ENCODE results near the gene POLN. TPM values are rescaled to one million over a fixed set of nuclear protein-coding genes. Genes with fewer than 3 reads are reported as not detected.
A peak's percentile ranks its signal among the peaks of the same experiment; 100 is the strongest.

POLN gene
- total and polyA plus RNA-seq, 2 experiments from 2014 or later: 1.8 to 4.0 TPM

DNA sequence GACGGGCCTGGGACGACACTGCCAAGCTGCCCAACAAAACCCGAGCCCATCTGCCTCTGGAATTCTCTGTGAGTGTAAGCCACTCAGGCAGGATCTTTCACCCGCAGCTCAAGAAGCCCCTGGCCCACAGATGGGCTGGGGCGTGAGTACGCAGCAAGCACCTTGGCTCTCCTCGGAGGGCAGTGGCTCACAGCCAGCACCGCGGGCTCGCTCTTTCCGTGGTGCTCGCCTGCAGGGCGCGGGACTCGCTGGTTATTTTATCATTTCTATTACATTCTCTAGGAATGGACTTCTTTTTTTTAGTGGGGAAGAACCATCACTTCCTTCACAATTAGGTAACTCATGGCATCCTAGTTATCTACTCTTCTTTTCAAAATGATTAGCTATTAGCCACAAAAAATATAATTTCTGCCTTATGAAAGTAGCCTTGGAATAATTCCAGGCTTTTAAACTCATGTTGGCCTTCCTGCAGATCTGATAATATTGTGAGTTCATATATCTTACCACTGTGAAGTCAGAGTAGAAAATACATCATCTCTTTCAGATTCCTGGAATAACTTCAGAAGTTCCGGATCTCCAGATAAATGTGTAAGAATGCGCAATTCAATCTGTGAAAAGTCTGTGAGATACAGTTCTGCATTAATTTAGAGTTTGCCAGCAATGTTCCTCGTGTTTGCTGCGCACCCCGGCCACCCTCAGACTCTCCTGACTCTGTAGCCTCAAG, 114.2 kb downstream of the POLN start (continued):
- TF ChIP-seq, protein P1, sequence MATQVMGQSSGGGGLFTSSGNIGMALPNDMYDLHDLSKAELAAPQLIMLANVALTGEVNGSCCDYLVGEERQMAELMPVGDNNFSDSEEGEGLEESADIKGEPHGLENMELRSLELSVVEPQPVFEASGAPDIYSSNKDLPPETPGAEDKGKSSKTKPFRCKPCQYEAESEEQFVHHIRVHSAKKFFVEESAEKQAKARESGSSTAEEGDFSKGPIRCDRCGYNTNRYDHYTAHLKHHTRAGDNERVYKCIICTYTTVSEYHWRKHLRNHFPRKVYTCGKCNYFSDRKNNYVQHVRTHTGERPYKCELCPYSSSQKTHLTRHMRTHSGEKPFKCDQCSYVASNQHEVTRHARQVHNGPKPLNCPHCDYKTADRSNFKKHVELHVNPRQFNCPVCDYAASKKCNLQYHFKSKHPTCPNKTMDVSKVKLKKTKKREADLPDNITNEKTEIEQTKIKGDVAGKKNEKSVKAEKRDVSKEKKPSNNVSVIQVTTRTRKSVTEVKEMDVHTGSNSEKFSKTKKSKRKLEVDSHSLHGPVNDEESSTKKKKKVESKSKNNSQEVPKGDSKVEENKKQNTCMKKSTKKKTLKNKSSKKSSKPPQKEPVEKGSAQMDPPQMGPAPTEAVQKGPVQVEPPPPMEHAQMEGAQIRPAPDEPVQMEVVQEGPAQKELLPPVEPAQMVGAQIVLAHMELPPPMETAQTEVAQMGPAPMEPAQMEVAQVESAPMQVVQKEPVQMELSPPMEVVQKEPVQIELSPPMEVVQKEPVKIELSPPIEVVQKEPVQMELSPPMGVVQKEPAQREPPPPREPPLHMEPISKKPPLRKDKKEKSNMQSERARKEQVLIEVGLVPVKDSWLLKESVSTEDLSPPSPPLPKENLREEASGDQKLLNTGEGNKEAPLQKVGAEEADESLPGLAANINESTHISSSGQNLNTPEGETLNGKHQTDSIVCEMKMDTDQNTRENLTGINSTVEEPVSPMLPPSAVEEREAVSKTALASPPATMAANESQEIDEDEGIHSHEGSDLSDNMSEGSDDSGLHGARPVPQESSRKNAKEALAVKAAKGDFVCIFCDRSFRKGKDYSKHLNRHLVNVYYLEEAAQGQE (IDR thresholded peaks at IDR 0.05; ENCODE audit: unreplicated experiment): no peak
- no peak for TF ChIP-seq EZH2 (IDR thresholded peaks at IDR 0.05; ENCODE audit: low read depth, unreplicated experiment)

DNA sequence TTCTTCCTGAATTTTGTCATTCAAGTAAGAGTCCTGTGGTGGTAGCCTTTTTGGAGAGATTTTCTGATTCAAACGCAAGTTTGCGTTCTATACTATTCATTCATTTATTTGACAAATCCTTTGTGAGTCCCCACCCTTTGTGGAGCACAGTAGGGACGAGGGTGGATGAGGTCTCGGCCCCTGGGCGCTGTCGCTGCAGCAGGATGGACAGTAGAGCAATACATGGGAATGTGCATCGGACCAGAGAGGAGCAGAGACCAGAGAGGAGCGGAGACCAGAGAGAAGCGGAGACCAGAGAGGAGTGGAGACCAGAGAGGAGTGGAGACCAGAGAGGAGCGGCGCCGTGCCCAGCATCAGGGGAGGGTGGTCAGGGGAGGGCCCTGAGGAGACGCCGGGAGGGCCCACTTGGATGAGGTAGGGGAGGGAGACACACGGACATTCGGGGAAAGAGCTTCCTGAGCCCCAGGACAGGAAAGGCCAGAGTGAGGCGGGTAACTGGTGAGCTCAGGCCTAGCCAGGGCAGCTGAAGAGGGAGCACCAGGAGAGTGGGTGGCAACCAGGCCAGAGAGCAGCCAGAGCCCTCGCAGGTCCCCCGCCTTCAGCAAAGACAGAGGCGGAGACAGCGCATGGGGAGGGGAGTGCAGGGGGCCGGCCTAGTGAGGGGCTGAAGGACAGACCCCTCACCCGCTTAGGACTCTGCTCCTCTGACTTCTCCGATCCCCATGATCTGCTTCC, 115.4 kb downstream of the POLN start:
- H3K27ac Mint-ChIP-seq: no peak overlapping the region
- no peaks in the 10 kb centered on the region for H3K36me3 Mint-ChIP-seq (ENCODE audit: low read depth)
- Histone ChIP-seq H3K27me3 (ENCODE audit: insufficient read depth) (no peaks in the 10 kb centered on the region), H3K4me3 (no peak overlapping the region), H3K79me2 (replicated peaks; ENCODE audit: insufficient read depth) (no peaks in the 10 kb centered on the region), H3K4me1 (ENCODE audit: insufficient read depth) (no peaks in the 10 kb centered on the region), H3K36me3 (ENCODE audit: insufficient read depth) (no peaks in the 10 kb centered on the region), H4K20me1 (replicated peaks; ENCODE audit: insufficient read depth) (no peaks in the 10 kb centered on the region), H3K9me2 (ENCODE audit: insufficient read depth) (no peaks in the 10 kb centered on the region), H3K4me2 (no peak overlapping the region), H2AFZ (no peak overlapping the region), H3K27ac (ENCODE audit: low read depth) (no peak overlapping the region), H3F3A (replicated peaks; ENCODE audit: low read depth) (no peaks in the 10 kb centered on the region)
- TF ChIP-seq, protein P2, sequence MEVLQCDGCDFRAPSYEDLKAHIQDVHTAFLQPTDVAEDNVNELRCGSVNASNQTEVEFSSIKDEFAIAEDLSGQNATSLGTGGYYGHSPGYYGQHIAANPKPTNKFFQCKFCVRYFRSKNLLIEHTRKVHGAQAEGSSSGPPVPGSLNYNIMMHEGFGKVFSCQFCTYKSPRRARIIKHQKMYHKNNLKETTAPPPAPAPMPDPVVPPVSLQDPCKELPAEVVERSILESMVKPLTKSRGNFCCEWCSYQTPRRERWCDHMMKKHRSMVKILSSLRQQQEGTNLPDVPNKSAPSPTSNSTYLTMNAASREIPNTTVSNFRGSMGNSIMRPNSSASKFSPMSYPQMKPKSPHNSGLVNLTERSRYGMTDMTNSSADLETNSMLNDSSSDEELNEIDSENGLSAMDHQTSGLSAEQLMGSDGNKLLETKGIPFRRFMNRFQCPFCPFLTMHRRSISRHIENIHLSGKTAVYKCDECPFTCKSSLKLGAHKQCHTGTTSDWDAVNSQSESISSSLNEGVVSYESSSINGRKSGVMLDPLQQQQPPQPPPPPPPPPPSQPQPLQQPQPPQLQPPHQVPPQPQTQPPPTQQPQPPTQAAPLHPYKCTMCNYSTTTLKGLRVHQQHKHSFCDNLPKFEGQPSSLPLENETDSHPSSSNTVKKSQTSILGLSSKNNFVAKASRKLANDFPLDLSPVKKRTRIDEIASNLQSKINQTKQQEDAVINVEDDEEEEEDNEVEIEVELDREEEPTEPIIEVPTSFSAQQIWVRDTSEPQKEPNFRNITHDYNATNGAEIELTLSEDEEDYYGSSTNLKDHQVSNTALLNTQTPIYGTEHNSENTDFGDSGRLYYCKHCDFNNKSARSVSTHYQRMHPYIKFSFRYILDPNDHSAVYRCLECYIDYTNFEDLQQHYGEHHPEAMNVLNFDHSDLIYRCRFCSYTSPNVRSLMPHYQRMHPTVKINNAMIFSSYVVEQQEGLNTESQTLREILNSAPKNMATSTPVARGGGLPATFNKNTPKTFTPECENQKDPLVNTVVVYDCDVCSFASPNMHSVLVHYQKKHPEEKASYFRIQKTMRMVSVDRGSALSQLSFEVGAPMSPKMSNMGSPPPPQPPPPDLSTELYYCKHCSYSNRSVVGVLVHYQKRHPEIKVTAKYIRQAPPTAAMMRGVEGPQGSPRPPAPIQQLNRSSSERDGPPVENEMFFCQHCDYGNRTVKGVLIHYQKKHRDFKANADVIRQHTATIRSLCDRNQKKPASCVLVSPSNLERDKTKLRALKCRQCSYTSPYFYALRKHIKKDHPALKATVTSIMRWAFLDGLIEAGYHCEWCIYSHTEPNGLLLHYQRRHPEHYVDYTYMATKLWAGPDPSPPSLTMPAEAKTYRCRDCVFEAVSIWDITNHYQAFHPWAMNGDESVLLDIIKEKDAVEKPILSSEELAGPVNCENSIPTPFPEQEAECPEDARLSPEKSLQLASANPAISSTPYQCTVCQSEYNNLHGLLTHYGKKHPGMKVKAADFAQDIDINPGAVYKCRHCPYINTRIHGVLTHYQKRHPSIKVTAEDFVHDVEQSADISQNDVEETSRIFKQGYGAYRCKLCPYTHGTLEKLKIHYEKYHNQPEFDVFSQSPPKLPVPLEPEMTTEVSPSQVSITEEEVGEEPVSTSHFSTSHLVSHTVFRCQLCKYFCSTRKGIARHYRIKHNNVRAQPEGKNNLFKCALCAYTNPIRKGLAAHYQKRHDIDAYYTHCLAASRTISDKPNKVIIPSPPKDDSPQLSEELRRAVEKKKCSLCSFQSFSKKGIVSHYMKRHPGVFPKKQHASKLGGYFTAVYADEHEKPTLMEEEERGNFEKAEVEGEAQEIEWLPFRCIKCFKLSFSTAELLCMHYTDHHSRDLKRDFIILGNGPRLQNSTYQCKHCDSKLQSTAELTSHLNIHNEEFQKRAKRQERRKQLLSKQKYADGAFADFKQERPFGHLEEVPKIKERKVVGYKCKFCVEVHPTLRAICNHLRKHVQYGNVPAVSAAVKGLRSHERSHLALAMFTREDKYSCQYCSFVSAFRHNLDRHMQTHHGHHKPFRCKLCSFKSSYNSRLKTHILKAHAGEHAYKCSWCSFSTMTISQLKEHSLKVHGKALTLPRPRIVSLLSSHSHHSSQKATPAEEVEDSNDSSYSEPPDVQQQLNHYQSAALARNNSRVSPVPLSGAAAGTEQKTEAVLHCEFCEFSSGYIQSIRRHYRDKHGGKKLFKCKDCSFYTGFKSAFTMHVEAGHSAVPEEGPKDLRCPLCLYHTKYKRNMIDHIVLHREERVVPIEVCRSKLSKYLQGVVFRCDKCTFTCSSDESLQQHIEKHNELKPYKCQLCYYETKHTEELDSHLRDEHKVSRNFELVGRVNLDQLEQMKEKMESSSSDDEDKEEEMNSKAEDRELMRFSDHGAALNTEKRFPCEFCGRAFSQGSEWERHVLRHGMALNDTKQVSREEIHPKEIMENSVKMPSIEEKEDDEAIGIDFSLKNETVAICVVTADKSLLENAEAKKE (CRISPR knock-in tag; IDR thresholded peaks at IDR 0.05): no peak
- TF ChIP-seq JUNB (IDR thresholded peaks at IDR 0.05; ENCODE audit: unreplicated experiment): no peak
- TF ChIP-seq, protein P1 (IDR thresholded peaks at IDR 0.05; ENCODE audit: unreplicated experiment): no peak
- no peak for TF ChIP-seq ZNF114 (CRISPR knock-in tag; IDR thresholded peaks at IDR 0.05)
- TF ChIP-seq ZNF331 (CRISPR knock-in tag; IDR thresholded peaks at IDR 0.05; ENCODE audit: low read depth): no peak
- no peak for TF ChIP-seq POLR2AphosphoS5 (IDR thresholded peaks at IDR 0.05; ENCODE audit: low read depth)
- no peaks in the 10 kb centered on the region; the same call in 2 of the 3 replicates for H3K9me3 Mint-ChIP-seq
- H3K27me3 Mint-ChIP-seq (ENCODE audit: insufficient read depth, low read depth, poor library complexity): peaks cover 2% of the 10 kb centered on the region
- ATAC-seq (peak; percentile 77), DNase-seq (ENCODE audit: low spot score) (peak; percentile 34)
- H3K4me1 Mint-ChIP-seq: peaks cover 8% of the 10 kb centered on the region
- no peak overlapping the region for H3K4me3 Mint-ChIP-seq
